Measurements from ENCODE around the gene ATP8B3.
"Not testable (repeated sequence)": the region's sequence is repeated elsewhere in the genome, so short reads cannot be mapped to it uniquely, and the experiment has no call there.

The ATP8B3 gene

GRCh38 chr19:1804858-1805257 lies 7.2 kb downstream of the ATP8B3 start:
- no peak for TF ChIP-seq CTCF (IDR thresholded peaks at IDR 0.05; ENCODE audit: low read depth, low read length, missing control alignments)
- no peak for DNase-seq
- H3K4me3 ChIP-seq (ENCODE audit: low read depth, low read length), result no peak overlapping the region
- H3K36me3 ChIP-seq (replicated peaks), result no peaks in the 10 kb centered on the region
- no peaks in the 10 kb centered on the region for H3K27me3 ChIP-seq (replicated peaks)
- in situ Hi-C loops (cut with HindIII; ENCODE audit: low pct_ligation_motif_present, low sequenced_read_pairs), result no loop called here
- H3K27ac ChIP-seq, result no peak overlapping the region

GRCh38 chr19:1799695-1800342 lies 12.3 kb downstream of the ATP8B3 start:
- in situ Hi-C loops (cut with HindIII; ENCODE audit: low pct_ligation_motif_present, low sequenced_read_pairs), result no loop called here
- no peak for DNase-seq
- Histone ChIP-seq H3K27me3 (replicated peaks) (no peaks in the 10 kb centered on the region), H3K4me3 (ENCODE audit: low read depth, low read length) (no peak overlapping the region), H3K27ac (no peak overlapping the region), H3K36me3 (replicated peaks) (no peaks in the 10 kb centered on the region)
- TF ChIP-seq CTCF (IDR thresholded peaks at IDR 0.05; ENCODE audit: low read depth, low read length, missing control alignments), result no peak

- in situ Hi-C loops (cut with HindIII; ENCODE audit: low pct_ligation_motif_present, low sequenced_read_pairs), result not testable (repeated sequence)
Observed at GRCh38 chr19:1797313-1797712, 14.8 kb downstream of the ATP8B3 start.

GRCh38 chr19:1796395-1797142 lies 15.5 kb downstream of the ATP8B3 start:
- Histone ChIP-seq H3K27me3 (replicated peaks) (no peaks in the 10 kb centered on the region), H3K27ac (no peak overlapping the region), H3K4me3 (ENCODE audit: low read depth, low read length) (no peak overlapping the region), H3K36me3 (replicated peaks) (no peaks in the 10 kb centered on the region)
- TF ChIP-seq CTCF (IDR thresholded peaks at IDR 0.05; ENCODE audit: low read depth, low read length, missing control alignments), result no peak
- in situ Hi-C loops (cut with HindIII; ENCODE audit: low pct_ligation_motif_present, low sequenced_read_pairs), result no loop called here
- no peak for DNase-seq

More at GRCh38 chr19:1797313-1797712, 14.8 kb downstream of the ATP8B3 start:
- DNase-seq; H3K27me3 ChIP-seq (replicated peaks); H3K36me3 ChIP-seq (replicated peaks); H3K27ac ChIP-seq; H3K4me3 ChIP-seq (ENCODE audit: low read depth, low read length): not testable (repeated sequence)

- TF ChIP-seq CTCF (IDR thresholded peaks at IDR 0.05; ENCODE audit: low read depth, low read length, missing control alignments), result no peak
- no peak overlapping the region for H3K27ac ChIP-seq
- H3K36me3 ChIP-seq (replicated peaks), result no peaks in the 10 kb centered on the region
- H3K27me3 ChIP-seq (replicated peaks), result no peaks in the 10 kb centered on the region
- no peak overlapping the region for H3K4me3 ChIP-seq (ENCODE audit: low read depth, low read length)
- no peak for DNase-seq
- in situ Hi-C loops (cut with HindIII; ENCODE audit: low pct_ligation_motif_present, low sequenced_read_pairs), result no loop called here
Observed at GRCh38 chr19:1794424-1795172, 17.5 kb downstream of the ATP8B3 start.

- no peak overlapping the region for H3K4me3 ChIP-seq (ENCODE audit: low read depth, low read length)
- peaks cover 6% of the 10 kb centered on the region for H3K27me3 ChIP-seq (replicated peaks)
- in situ Hi-C loops (cut with HindIII; ENCODE audit: low pct_ligation_motif_present, low sequenced_read_pairs), result no loop called here
- no peaks in the 10 kb centered on the region for H3K36me3 ChIP-seq (replicated peaks)
- TF ChIP-seq CTCF (IDR thresholded peaks at IDR 0.05; ENCODE audit: low read depth, low read length, missing control alignments), result no peak
- H3K27ac ChIP-seq, result no peak overlapping the region
- DNase-seq, result no peak
Observed at GRCh38 chr19:1791879-1792278, 20.2 kb downstream of the ATP8B3 start.

Measured in brain microvascular endothelial cell (primary cell).